Kidney capillary endothelial cell (primary cell): Measurements from ENCODE around the gene DNAH14.
A peak's percentile ranks its signal among the peaks of the same experiment; 100 is the strongest.
"Not testable (repeated sequence)": the region's sequence is repeated elsewhere in the genome, so short reads cannot be mapped to it uniquely, and the experiment has no call there.

ENCODE experiments used
- DNase-seq: peaks from one replicate; pipeline ENCODE4 v3.0.0-alpha.2; 2018; ENCODE audit warnings: low spot score

The DNAH14 gene

GRCh38 chr1:224929335-224930237 lies at the start of gene DNAH14:
Gene DNAH14, plus strand, starts transcription at chr1:224929675. Its CDS starts 23,028 bp downstream, at chr1:224952703.
- peak; percentile 65 for DNase-seq

- DNase-seq = no peak
Observed at GRCh38 chr1:224880593-224881307, 48.7 kb upstream of the DNAH14 start.

- not testable (repeated sequence) for DNase-seq
Observed at GRCh38 chr1:224881308-224881692, 48.2 kb upstream of the DNAH14 start.

- no peak for DNase-seq
Observed at GRCh38 chr1:224881762-224882211, 47.7 kb upstream of the DNAH14 start.

GRCh38 chr1:224882264-224882663 lies 47.2 kb upstream of the DNAH14 start:
- no peak for DNase-seq

GRCh38 chr1:224883091-224883490 lies 46.4 kb upstream of the DNAH14 start:
- DNase-seq = no peak

GRCh38 chr1:224884361-224884801 lies 45.1 kb upstream of the DNAH14 start:
- DNase-seq = no peak

GRCh38 chr1:224885376-224885775 lies 44.1 kb upstream of the DNAH14 start:
- DNase-seq = not testable (repeated sequence)

- no peak for DNase-seq
Observed at GRCh38 chr1:224894915-224895314, 34.6 kb upstream of the DNAH14 start.

GRCh38 chr1:224896130-224896781 lies 33.2 kb upstream of the DNAH14 start:
- DNase-seq = no peak

GRCh38 chr1:224897529-224898327 lies 31.7 kb upstream of the DNAH14 start:
- DNase-seq = no peak

- DNase-seq = no peak
Observed at GRCh38 chr1:224898937-224899336, 30.5 kb upstream of the DNAH14 start.

- no peak for DNase-seq
Observed at GRCh38 chr1:224900062-224900630, 29.3 kb upstream of the DNAH14 start.

- no peak for DNase-seq
Observed at GRCh38 chr1:224901087-224901810, 28.2 kb upstream of the DNAH14 start.

- no peak for DNase-seq
Observed at GRCh38 chr1:224903955-224904354, 25.5 kb upstream of the DNAH14 start.

- no peak for DNase-seq
Observed at GRCh38 chr1:224906340-224906739, 23.1 kb upstream of the DNAH14 start.

- DNase-seq = no peak
Observed at GRCh38 chr1:224911217-224911616, 18.3 kb upstream of the DNAH14 start.

- DNase-seq = no peak
Observed at GRCh38 chr1:224914292-224914900, 15.1 kb upstream of the DNAH14 start.

GRCh38 chr1:224919508-224919907 lies 10.0 kb upstream of the DNAH14 start:
- no peak for DNase-seq

GRCh38 chr1:224920930-224921329 lies 8.5 kb upstream of the DNAH14 start:
- DNase-seq = no peak
